H9 (cell line): ENCODE results near the gene HOXD12. TPM values are rescaled to one million over a fixed set of nuclear protein-coding genes. Genes with fewer than 3 reads are reported as not detected.

Source experiments
- DNase-seq: peaks from one replicate; pipeline ENCODE4 v3.0.0-alpha.2; 2017
- H2AFZ ChIP-seq: one replicate; pipeline ENCODE4 v1.6.1; 2013; ENCODE audit warnings: mild to moderate bottlenecking, low read length, control low read depth, moderate library complexity
- H2AK5ac ChIP-seq: 2 replicates; pipeline ENCODE4 v1.6.1; 2013; ENCODE audit warnings: low read length, control low read depth, mixed read lengths; ENCODE audit not compliant: insufficient read length
- H2BK120ac ChIP-seq: one replicate; pipeline ENCODE4 v1.6.1; 2013; ENCODE audit warnings: low read depth, mild to moderate bottlenecking, low read length, control low read depth, inconsistent platforms; ENCODE audit not compliant: poor library complexity, severe bottlenecking
- H2BK12ac ChIP-seq: 2 replicates; pipeline ENCODE4 v1.6.1; 2013; ENCODE audit warnings: low read length, control low read depth, mixed read lengths, low read depth; ENCODE audit not compliant: insufficient read length
- H2BK15ac ChIP-seq: 2 replicates; pipeline ENCODE4 v1.6.1; 2013; ENCODE audit warnings: low read depth, low read length, control low read depth
- H2BK20ac ChIP-seq: one replicate; pipeline ENCODE4 v1.6.1; 2013; ENCODE audit warnings: low read depth, mild to moderate bottlenecking, low read length, control low read depth, inconsistent platforms; ENCODE audit not compliant: poor library complexity, severe bottlenecking
- H2BK5ac ChIP-seq: 2 replicates; pipeline ENCODE4 v1.6.1; 2013; ENCODE audit warnings: low read length, control low read depth, mixed read lengths; ENCODE audit not compliant: insufficient read length
- H3K14ac ChIP-seq: 2 replicates; pipeline ENCODE4 v1.6.1; 2013; ENCODE audit warnings: low read length, control low read depth; ENCODE audit not compliant: insufficient read depth
- H3K18ac ChIP-seq: 2 replicates; pipeline ENCODE4 v1.6.1; 2013; ENCODE audit warnings: low read depth, mild to moderate bottlenecking, mixed read lengths, low read length, control low read depth; ENCODE audit not compliant: insufficient read length
- H3K23ac ChIP-seq: 2 replicates; pipeline ENCODE4 v1.6.1; 2013; ENCODE audit warnings: low read length, control low read depth, mixed read lengths, low read depth; ENCODE audit not compliant: insufficient read length
- H3K23me2 ChIP-seq: 2 replicates; pipeline ENCODE4 v1.6.1; 2013; ENCODE audit warnings: low read depth, mild to moderate bottlenecking, mixed read lengths, low read length, control low read depth; ENCODE audit not compliant: insufficient read length, poor library complexity, severe bottlenecking
- H3K27ac ChIP-seq: 2 replicates; pipeline ENCODE4 v1.5.1; 2013; ENCODE audit warnings: low read length, control low read depth, mixed read lengths, low read depth; ENCODE audit not compliant: insufficient read length
- H3K27me3 ChIP-seq: 2 replicates; pipeline ENCODE4 v1.6.1; 2013; ENCODE audit warnings: low read length, control low read depth, inconsistent platforms; ENCODE audit not compliant: insufficient read depth
- H3K4ac ChIP-seq: 2 replicates; pipeline ENCODE4 v1.6.1; 2013; ENCODE audit warnings: low read depth, mild to moderate bottlenecking, control low read depth, inconsistent platforms, low read length, moderate library complexity
- H3K4me1 ChIP-seq: 2 replicates; pipeline ENCODE4 v1.6.1; 2013; ENCODE audit warnings: low read length, control low read depth, inconsistent platforms; ENCODE audit not compliant: insufficient read depth
- H3K4me2 ChIP-seq: 2 replicates; pipeline ENCODE4 v1.6.1; 2013; ENCODE audit warnings: low read length, control low read depth, mixed read lengths; ENCODE audit not compliant: insufficient read length, insufficient read depth
- H3K56ac ChIP-seq: 2 replicates; pipeline ENCODE4 v1.6.1; 2013; ENCODE audit warnings: low read depth, mild to moderate bottlenecking, mixed read lengths, low read length, control low read depth; ENCODE audit not compliant: insufficient read length
- H3K79me1 ChIP-seq: 2 replicates; pipeline ENCODE4 v1.6.1; 2013; ENCODE audit warnings: low read depth, mild to moderate bottlenecking, moderate library complexity, low read length, control low read depth, inconsistent platforms; ENCODE audit not compliant: insufficient read depth, poor library complexity, severe bottlenecking
- H3K79me2 ChIP-seq: 2 replicates; pipeline ENCODE4 v1.6.1; 2013; ENCODE audit warnings: low read length, control low read depth, inconsistent platforms; ENCODE audit not compliant: insufficient read depth
- H3K9ac ChIP-seq: 2 replicates; pipeline ENCODE4 v1.6.1; 2013; ENCODE audit warnings: low read length, control low read depth, mixed read lengths; ENCODE audit not compliant: insufficient read length; ENCODE audit errors: extremely low read depth
- H3K9me3 ChIP-seq: one replicate; pipeline ENCODE4 v1.6.1; 2013; ENCODE audit warnings: low read depth, low read length, inconsistent platforms; ENCODE audit not compliant: control insufficient read depth
- H3T11ph ChIP-seq: one replicate; pipeline ENCODE4 v1.6.1; 2013; ENCODE audit warnings: mild to moderate bottlenecking, low read length, control low read depth, inconsistent platforms
- H4K20me1 ChIP-seq: one replicate; pipeline ENCODE4 v1.6.1; 2013; ENCODE audit not compliant: control insufficient read depth, insufficient read length, insufficient read depth
- H4K5ac ChIP-seq: 2 replicates; pipeline ENCODE4 v1.6.1; 2013; ENCODE audit warnings: low read depth, mild to moderate bottlenecking, mixed read lengths, low read length, control low read depth; ENCODE audit not compliant: insufficient read length
- H4K8ac ChIP-seq: replicated peaks from 2 replicates; pipeline ENCODE4 v1.6.1; 2013; ENCODE audit warnings: low read length, control low read depth, mixed read lengths, low read depth; ENCODE audit not compliant: insufficient read length
- H4K91ac ChIP-seq: 2 replicates; pipeline ENCODE4 v1.6.1; 2013; ENCODE audit warnings: low read depth, mild to moderate bottlenecking, moderate library complexity, mixed read lengths, low read length, control low read depth; ENCODE audit not compliant: insufficient read length
- H3K27ac Mint-ChIP-seq, 3 experiments: 2 replicates in 2 of 3; 3 replicates in 1 of 3; pipeline ENCODE4 v1.8.0; 2020 to 2021; ENCODE audit warnings: mixed read lengths in 3 of 3, mild to moderate bottlenecking in 1 of 3, moderate library complexity in 1 of 3
- H3K27me3 Mint-ChIP-seq: 2 replicates; pipeline ENCODE4 v1.8.0; 2021; ENCODE audit warnings: low read depth, mild to moderate bottlenecking, moderate library complexity, mixed read lengths
- H3K36me3 Mint-ChIP-seq, 3 experiments: 2 replicates in 2 of 3; 3 replicates in 1 of 3; pipeline ENCODE4 v1.8.0; 2020 to 2021; ENCODE audit warnings: low read depth in 3 of 3, mixed read lengths in 3 of 3; ENCODE audit not compliant: insufficient read depth in 1 of 3
- H3K4me1 Mint-ChIP-seq, 2 experiments: 2 replicates each; pipeline ENCODE4 v1.8.0; 2020; ENCODE audit warnings: mixed read lengths in 2 of 2
- H3K4me3 Mint-ChIP-seq, 2 experiments: 2 replicates in 1 of 2; 3 replicates in 1 of 2; pipeline ENCODE4 v1.8.0; 2020 to 2021; ENCODE audit warnings: mild to moderate bottlenecking in 2 of 2, mixed read lengths in 2 of 2, moderate library complexity in 1 of 2
- H3K9me3 Mint-ChIP-seq, 2 experiments: 2 replicates in 1 of 2; 3 replicates in 1 of 2; pipeline ENCODE4 v1.8.0; 2020; ENCODE audit warnings: mild to moderate bottlenecking in 2 of 2, mixed read lengths in 2 of 2, moderate library complexity in 1 of 2
- WGBS: extraction: QIAGEN DNeasy Blood & Tissue Kit; methylation state at CpG from one replicate; pipeline ENCODE4 v1.1.7; 2013; ENCODE audit warnings: missing lambda C conversion rate, low lambda C conversion rate, mixed read lengths; ENCODE audit not compliant: insufficient read length; ENCODE audit errors: extremely low coverage; 5-methylcytosine and 5-hydroxymethylcytosine counted together
- total RNA-seq: library from RNA; stranded (reverse); gene quantifications from 2 replicates; pipeline ENCODE4 v1.2.1, GENCODE V29; 2021
- TF ChIP-seq, protein P1 (sequence below): fragments of 200-600 bp; sonication (generic); conservative IDR thresholded peaks from 3 replicates; pipeline ENCODE4 v1.8.0; 2021; ENCODE audit warnings: antibody characterized with exemption, mild to moderate bottlenecking

HOXD12 gene
- total RNA-seq, 1 experiment from 2014 or later = not detected

DNA sequence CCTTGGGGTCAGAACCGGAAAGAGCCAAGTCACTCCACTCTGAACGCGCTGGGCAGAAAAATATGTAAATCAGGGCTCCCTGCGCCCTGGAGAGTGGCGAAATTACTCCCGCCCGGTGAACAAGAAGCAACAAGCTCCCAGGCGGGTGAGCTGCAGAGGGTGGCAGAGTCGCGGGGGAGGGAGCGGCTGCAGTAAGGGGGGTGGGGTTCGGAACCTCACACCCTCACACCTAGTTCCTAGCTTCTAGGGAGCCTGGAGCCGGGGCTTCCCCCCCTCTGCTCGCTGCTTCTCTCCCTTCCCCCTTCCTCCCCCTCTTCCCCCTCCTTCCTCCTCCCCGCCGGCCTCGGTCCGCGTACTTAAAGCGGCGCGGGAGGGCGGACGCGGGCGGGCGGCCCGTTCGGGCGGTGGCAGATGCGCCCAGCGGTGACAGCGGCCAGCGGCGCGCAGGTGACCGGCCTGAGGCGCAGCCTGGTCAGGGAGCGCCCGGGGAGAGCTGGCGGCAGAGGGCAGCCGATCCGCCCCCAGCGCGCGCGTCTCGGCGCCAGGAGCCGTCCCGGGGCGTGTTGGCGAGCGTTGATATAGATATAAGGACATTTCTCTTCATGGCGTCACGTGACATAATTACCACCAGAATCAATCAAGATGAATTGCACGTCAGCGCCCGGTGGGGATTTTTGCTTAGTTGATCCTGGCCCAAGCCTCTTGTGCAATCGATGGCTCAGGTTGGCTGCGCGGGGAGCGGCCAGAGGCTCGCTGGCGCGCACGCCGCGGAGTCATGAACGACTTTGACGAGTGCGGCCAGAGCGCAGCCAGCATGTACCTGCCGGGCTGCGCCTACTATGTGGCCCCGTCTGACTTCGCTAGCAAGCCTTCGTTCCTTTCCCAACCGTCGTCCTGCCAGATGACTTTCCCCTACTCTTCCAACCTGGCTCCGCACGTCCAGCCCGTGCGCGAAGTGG is 7.3 kb downstream of the HOXD12 start, which contains the start of gene HOXD11:
HOXD11 (plus strand) TSS at position 700 of the 959 bp plus-strand sequence; CDS start at position 776, 76 bp downstream.
- H2BK15ac ChIP-seq = no peak within 1 kb of the TSS
- no peak within 1 kb of the TSS for H3K9ac ChIP-seq
- Mint-ChIP-seq H3K4me1 (peaks cover 14 to 39% of the 10 kb centered on the region in 2 experiments), H3K9me3 (peaks cover 5 to 17% of the 10 kb centered on the region in 2 experiments), H3K27ac (no peak within 1 kb of the TSS), H3K27me3 (peaks cover 96% of the 10 kb centered on the region), H3K36me3 (no peaks in the 10 kb centered on the region; a peak in 2 of 7 replicates), H3K4me3 (peak within 1 kb of the TSS; percentile 26 to 73; a peak in 4 of 5 replicates)
- H4K8ac ChIP-seq = no peak within 1 kb of the TSS
- H4K91ac ChIP-seq = no peak within 1 kb of the TSS
- no CpG with 5 or more reads among the region's 85 CpGs for WGBS
- no peak within 1 kb of the TSS for H3K18ac ChIP-seq
- H3K4ac ChIP-seq = no peak within 1 kb of the TSS
- H3T11ph ChIP-seq = no peak within 1 kb of the TSS
- no peak within 1 kb of the TSS for H4K5ac ChIP-seq
- no peak within 1 kb of the TSS for H3K14ac ChIP-seq
- H3K23me2 ChIP-seq = no peaks in the 10 kb centered on the region
- peaks cover 93% of the 10 kb centered on the region for H3K27me3 ChIP-seq
- H3K9me3 ChIP-seq = no peaks in the 10 kb centered on the region
- no peaks in the 10 kb centered on the region for H3K4me1 ChIP-seq
- peak within 1 kb of the TSS; percentile 18 for H3K4me2 ChIP-seq
- no peak within 1 kb of the TSS for H2BK120ac ChIP-seq
- H3K27ac ChIP-seq = no peak within 1 kb of the TSS
- H2BK5ac ChIP-seq = no peak within 1 kb of the TSS
- H2AK5ac ChIP-seq = no peak within 1 kb of the TSS
- no peak within 1 kb of the TSS for H2AFZ ChIP-seq
- no peaks in the 10 kb centered on the region for H4K20me1 ChIP-seq
- no peaks in the 10 kb centered on the region for H3K79me2 ChIP-seq
- no peak within 1 kb of the TSS for H2BK20ac ChIP-seq
- no peak within 1 kb of the TSS for H3K56ac ChIP-seq
- TF ChIP-seq, protein P1, sequence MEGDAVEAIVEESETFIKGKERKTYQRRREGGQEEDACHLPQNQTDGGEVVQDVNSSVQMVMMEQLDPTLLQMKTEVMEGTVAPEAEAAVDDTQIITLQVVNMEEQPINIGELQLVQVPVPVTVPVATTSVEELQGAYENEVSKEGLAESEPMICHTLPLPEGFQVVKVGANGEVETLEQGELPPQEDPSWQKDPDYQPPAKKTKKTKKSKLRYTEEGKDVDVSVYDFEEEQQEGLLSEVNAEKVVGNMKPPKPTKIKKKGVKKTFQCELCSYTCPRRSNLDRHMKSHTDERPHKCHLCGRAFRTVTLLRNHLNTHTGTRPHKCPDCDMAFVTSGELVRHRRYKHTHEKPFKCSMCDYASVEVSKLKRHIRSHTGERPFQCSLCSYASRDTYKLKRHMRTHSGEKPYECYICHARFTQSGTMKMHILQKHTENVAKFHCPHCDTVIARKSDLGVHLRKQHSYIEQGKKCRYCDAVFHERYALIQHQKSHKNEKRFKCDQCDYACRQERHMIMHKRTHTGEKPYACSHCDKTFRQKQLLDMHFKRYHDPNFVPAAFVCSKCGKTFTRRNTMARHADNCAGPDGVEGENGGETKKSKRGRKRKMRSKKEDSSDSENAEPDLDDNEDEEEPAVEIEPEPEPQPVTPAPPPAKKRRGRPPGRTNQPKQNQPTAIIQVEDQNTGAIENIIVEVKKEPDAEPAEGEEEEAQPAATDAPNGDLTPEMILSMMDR = no peak
- no peak within 1 kb of the TSS for H3K23ac ChIP-seq
- peak; percentile 83 for DNase-seq
- no peaks in the 10 kb centered on the region for H3K79me1 ChIP-seq
- no peak within 1 kb of the TSS for H2BK12ac ChIP-seq
